Activated CD4-positive, alpha-beta memory T cell treated with anti-CD3 and anti-CD28 coated beads for 36 hours (primary cell): ENCODE measurements around the gene PARD3B. TPM values are rescaled to one million over a fixed set of nuclear protein-coding genes. Genes with fewer than 3 reads are reported as not detected.

Experiments used
- CTCF ChIA-PET: fragments of 350-600 bp; sonication (Branson Sonifier 250); formaldehyde crosslinking; loops from one replicate; lab custom pipeline; 2021; ENCODE audit warnings: antibody characterized with exemption, inconsistent platforms; lab: Charles Lee
- POLR2A ChIA-PET: fragments of 350-600 bp; sonication (Branson Sonifier 250); formaldehyde crosslinking; loops from one replicate; lab custom pipeline; 2021; ENCODE audit warnings: antibody characterized with exemption; lab: Charles Lee
- DNase-seq: peaks from one replicate; pipeline ENCODE4 v3.0.0-alpha.2; 2020
- H3K27ac Mint-ChIP-seq: one replicate; pipeline ENCODE4 v1.8.0; 2021; ENCODE audit warnings: mixed read lengths
- H3K27me3 Mint-ChIP-seq: one replicate; pipeline ENCODE4 v1.8.0; 2021; ENCODE audit warnings: mixed read lengths
- H3K36me3 Mint-ChIP-seq: one replicate; pipeline ENCODE4 v1.8.0; 2021; ENCODE audit warnings: mixed read lengths
- H3K4me1 Mint-ChIP-seq: one replicate; pipeline ENCODE4 v1.8.0; 2021; ENCODE audit warnings: low read depth, mixed read lengths
- H3K4me3 Mint-ChIP-seq: one replicate; pipeline ENCODE4 v1.8.0; 2021; ENCODE audit warnings: mild to moderate bottlenecking, mixed read lengths
- H3K9me3 Mint-ChIP-seq: one replicate; pipeline ENCODE4 v1.8.0; 2021; ENCODE audit warnings: mixed read lengths
- intact Hi-C: fragments of 100-400 bp; cut with micrococcal nuclease; formaldehyde crosslinking; loops from one replicate; pipeline ENCODE4 v1.15.1; 2023
- total RNA-seq, 2 experiments: library from RNA; stranded (reverse); gene quantifications; one replicate each; pipeline ENCODE4 v1.2.3, GENCODE V29; 2021

Gene PARD3B
- total RNA-seq, 2 experiments from 2014 or later = 0.07 to 0.70 TPM

- POLR2A ChIA-PET = no interaction called here
- no peak for DNase-seq
- Mint-ChIP-seq H3K4me3 (no peak overlapping the region), H3K4me1 (no peaks in the 10 kb centered on the region), H3K36me3 (no peaks in the 10 kb centered on the region), H3K27me3 (no peaks in the 10 kb centered on the region), H3K27ac (no peak overlapping the region), H3K9me3 (peaks cover 22% of the 10 kb centered on the region)
- intact Hi-C loops = no loop called here
- CTCF ChIA-PET = no interaction called here
Observed at GRCh38 chr2:205574001-205574400, 1028.7 kb downstream of the PARD3B start.

DNA sequence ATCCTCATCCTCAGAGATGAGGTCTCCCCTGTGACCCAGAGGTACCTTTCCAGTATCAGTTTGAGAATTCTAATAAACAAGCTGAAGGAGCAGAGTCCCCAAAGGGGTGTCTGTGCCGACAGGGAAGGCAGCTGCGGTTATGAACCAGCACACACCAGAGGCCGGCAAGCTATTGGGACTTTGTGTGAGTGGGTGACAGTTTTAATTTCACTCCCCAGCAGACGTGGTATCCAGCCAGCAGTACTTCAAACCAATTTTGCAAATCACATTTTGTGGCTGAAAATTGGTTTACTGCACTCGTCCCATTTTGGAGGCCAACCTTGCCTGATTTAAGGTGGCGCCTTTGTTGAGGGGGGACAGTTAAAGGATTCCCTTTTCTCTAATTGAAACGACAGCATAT, 1034.1 kb downstream of the PARD3B start:
- H3K27me3 Mint-ChIP-seq = no peaks in the 10 kb centered on the region
- no peaks in the 10 kb centered on the region for H3K36me3 Mint-ChIP-seq
- intact Hi-C loops = no loop called here
- ChIA-PET CTCF (interaction anchor here (1.1 kb wide), 1 partner anchor 46 kb away, joined by 3 read pairs; no protein-coding TSS in a partner anchor), POLR2A (no interaction called here)
- H3K27ac Mint-ChIP-seq = no peak overlapping the region
- peaks cover 22% of the 10 kb centered on the region for H3K9me3 Mint-ChIP-seq
- no peak for DNase-seq
- no peaks in the 10 kb centered on the region for H3K4me1 Mint-ChIP-seq
- H3K4me3 Mint-ChIP-seq = no peak overlapping the region

DNA sequence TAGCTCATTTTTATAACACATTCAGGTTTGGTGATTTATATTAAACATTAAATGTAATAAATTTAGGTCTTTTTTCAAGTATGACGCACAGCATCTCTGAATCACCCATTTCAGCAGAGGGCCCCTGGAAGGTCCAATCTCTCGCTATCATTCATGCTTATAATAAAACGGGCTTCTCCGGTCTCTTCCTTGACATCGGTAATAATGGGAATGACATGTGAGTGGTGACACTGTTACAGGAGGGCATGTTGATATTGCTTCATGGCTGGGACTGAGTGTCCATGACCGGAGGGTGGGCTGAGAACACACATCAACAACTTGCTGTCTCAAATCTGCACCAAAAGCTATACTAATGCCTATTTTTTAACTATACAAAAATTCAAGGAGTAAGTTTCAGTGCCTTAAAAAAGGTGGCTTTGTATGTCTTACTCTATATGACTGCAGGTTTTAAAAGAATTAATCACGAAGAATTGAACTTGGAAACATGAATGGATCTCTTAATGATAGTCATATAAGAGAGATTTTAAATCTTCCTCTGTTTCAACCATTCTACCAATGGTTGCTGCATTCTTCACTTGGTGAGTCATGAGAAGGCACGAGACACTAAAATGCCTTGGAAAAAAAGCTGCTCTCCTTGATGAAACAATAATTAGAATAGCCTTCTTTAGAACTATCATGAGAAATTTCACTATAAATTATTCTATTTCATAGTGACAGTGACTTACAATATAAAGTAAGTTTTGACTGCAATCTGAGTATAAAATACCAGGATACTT, 1035.1 kb downstream of the PARD3B start:
- Mint-ChIP-seq H3K9me3 (peaks cover 18% of the 10 kb centered on the region), H3K4me1 (no peaks in the 10 kb centered on the region), H3K36me3 (no peaks in the 10 kb centered on the region), H3K27me3 (no peaks in the 10 kb centered on the region), H3K4me3 (no peak overlapping the region), H3K27ac (no peak overlapping the region)
- DNase-seq = no peak
- ChIA-PET CTCF (no interaction called here), POLR2A (no interaction called here)
- intact Hi-C loops = no loop called here

GRCh38 chr2:205582366-205582765, 1037.1 kb downstream of the PARD3B start:
- H3K27ac Mint-ChIP-seq = no peak overlapping the region
- H3K36me3 Mint-ChIP-seq = no peaks in the 10 kb centered on the region
- H3K4me1 Mint-ChIP-seq = no peaks in the 10 kb centered on the region
- CTCF ChIA-PET = no interaction called here
- H3K4me3 Mint-ChIP-seq = no peak overlapping the region
- DNase-seq = no peak
- peaks cover 2% of the 10 kb centered on the region for H3K9me3 Mint-ChIP-seq
- H3K27me3 Mint-ChIP-seq = no peaks in the 10 kb centered on the region
- POLR2A ChIA-PET = no interaction called here
- intact Hi-C loops = no loop called here

DNA sequence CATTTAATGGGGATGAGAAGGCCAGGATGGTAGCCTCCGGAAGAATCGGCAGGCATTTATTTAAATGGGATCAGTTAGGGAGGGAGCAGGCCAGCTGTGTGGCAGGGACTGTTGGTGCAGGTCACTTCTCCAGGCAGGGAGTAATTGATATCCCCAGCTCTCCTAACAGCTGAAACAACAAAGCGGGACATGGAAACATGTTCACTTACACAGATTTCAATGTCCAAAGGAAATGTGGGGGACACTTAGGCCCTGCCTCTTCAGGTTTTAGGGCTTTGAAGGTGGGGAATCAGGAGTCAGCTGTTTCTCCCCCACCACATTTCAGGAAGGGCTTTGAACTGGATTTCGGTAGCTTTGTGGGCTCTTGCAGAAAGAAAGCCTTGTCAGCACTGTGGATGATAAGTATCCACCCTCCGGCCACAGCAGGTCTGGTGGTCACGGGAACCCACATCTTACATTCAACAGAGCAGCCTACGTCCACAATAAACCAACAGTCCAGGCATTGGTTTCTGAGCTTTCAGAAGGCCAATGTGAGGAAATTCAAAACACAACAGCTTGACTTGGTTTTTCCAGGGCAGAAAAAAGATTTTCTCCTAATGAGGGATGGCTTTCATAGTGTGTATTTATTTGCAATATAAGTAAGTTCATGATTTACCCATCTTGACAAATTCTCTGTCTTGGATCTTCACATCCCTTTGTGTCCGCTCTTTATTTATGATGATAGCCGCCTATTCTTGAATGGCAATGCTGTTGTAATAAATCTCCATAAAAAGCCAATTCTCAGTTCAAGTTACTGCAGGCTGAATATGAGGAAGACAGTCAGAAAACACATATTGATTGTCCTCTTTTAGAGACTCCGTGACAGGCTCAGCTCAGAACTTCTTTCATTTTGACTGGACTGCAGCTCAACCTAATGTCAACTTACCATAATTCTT, 1040.4 kb downstream of the PARD3B start:
- ChIA-PET POLR2A (no interaction called here), CTCF (no interaction called here)
- DNase-seq = no peak
- Mint-ChIP-seq H3K4me3 (no peak overlapping the region), H3K36me3 (no peaks in the 10 kb centered on the region), H3K4me1 (no peaks in the 10 kb centered on the region), H3K9me3 (no peaks in the 10 kb centered on the region), H3K27ac (no peak overlapping the region), H3K27me3 (no peaks in the 10 kb centered on the region)
- intact Hi-C loops = no loop called here

- no peaks in the 10 kb centered on the region for H3K4me1 Mint-ChIP-seq
- CTCF ChIA-PET = no interaction called here
- POLR2A ChIA-PET = no interaction called here
- no peaks in the 10 kb centered on the region for H3K36me3 Mint-ChIP-seq
- intact Hi-C loops = no loop called here
- DNase-seq = no peak
- no peak overlapping the region for H3K27ac Mint-ChIP-seq
- H3K4me3 Mint-ChIP-seq = no peak overlapping the region
- H3K9me3 Mint-ChIP-seq = no peaks in the 10 kb centered on the region
- no peaks in the 10 kb centered on the region for H3K27me3 Mint-ChIP-seq
Observed at GRCh38 chr2:205586626-205587025, 1041.4 kb downstream of the PARD3B start.

- DNase-seq = no peak
- H3K36me3 Mint-ChIP-seq = no peaks in the 10 kb centered on the region
- no peak overlapping the region for H3K4me3 Mint-ChIP-seq
- H3K27me3 Mint-ChIP-seq = no peaks in the 10 kb centered on the region
- intact Hi-C loops = no loop called here
- CTCF ChIA-PET = no interaction called here
- no peaks in the 10 kb centered on the region for H3K9me3 Mint-ChIP-seq
- POLR2A ChIA-PET = no interaction called here
- no peaks in the 10 kb centered on the region for H3K4me1 Mint-ChIP-seq
- H3K27ac Mint-ChIP-seq = no peak overlapping the region
Observed at GRCh38 chr2:205589479-205589878, 1044.2 kb downstream of the PARD3B start.

DNA sequence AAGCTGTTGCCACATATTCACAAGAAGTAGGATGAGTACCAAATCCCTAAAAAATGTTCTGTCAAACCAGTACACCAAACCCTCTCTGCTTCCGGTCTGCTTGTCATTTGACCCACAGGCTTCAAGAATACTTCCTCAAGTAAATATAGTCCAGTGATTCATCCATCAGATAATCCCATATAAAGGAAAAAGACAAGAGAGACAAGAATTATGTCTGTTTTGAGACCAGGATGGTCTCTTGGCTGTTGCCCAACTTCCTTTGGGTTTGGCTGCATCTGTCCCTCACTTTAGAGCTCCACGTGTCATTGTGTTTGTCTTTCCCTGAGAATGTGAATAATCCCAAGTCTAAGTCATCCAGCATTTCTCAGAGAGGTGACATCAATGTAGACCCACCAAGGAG, 1045.5 kb downstream of the PARD3B start:
- Mint-ChIP-seq H3K9me3 (no peaks in the 10 kb centered on the region), H3K4me3 (no peak overlapping the region), H3K36me3 (no peaks in the 10 kb centered on the region), H3K27me3 (no peaks in the 10 kb centered on the region), H3K4me1 (no peaks in the 10 kb centered on the region), H3K27ac (no peak overlapping the region)
- no peak for DNase-seq
- intact Hi-C loops = no loop called here
- ChIA-PET CTCF (no interaction called here), POLR2A (no interaction called here)

DNA sequence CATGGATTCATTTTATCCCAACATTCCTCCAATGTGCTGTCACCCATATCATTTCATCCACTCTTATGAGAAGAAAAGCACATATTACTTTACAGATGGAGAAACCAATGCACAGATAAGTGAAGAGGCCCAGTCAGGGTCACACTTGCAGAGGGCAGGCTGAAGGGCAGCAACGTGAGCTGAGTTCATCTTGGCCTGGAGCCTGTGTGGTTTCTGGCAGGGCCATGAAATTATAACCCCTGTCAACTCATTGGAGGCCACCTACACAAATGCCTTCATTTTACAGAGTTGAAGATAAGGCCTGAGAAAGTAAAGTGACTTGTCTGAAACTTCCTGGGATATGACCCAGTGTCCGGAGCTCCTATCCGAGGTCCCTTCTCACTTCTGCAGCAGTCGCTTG, 1048.6 kb downstream of the PARD3B start:
- ChIA-PET POLR2A (no interaction called here), CTCF (no interaction called here)
- no peak for DNase-seq
- H3K4me1 Mint-ChIP-seq = no peaks in the 10 kb centered on the region
- no peaks in the 10 kb centered on the region for H3K36me3 Mint-ChIP-seq
- peaks cover 4% of the 10 kb centered on the region for H3K9me3 Mint-ChIP-seq
- no peaks in the 10 kb centered on the region for H3K27me3 Mint-ChIP-seq
- H3K4me3 Mint-ChIP-seq = no peak overlapping the region
- intact Hi-C loops = no loop called here
- H3K27ac Mint-ChIP-seq = no peak overlapping the region

DNA sequence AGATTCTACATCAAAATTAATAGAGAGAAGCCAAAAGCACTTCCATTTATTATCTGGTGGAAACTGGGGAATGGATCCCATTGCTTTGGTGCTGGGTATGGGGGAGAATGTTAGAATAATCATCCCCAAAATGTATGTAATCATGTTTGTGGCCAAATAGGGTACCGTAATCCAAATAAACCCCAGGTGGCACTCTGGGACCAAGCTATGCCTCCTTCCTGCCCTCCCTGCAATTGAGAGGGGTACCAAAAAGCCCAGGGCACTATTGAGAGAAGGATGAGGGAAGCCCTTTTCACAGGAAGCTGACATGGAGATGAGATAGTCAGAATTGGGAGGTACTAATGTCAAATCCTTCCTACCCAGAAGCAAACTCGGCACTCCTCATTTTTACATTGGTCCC, 1051.3 kb downstream of the PARD3B start:
- DNase-seq = no peak
- Mint-ChIP-seq H3K27ac (no peak overlapping the region), H3K4me1 (no peaks in the 10 kb centered on the region), H3K36me3 (no peaks in the 10 kb centered on the region), H3K9me3 (peaks cover 12% of the 10 kb centered on the region), H3K4me3 (no peak overlapping the region), H3K27me3 (no peaks in the 10 kb centered on the region)
- CTCF ChIA-PET = interaction anchor here (0.9 kb wide), 1 partner anchor 78 kb away, joined by 3 read pairs; no protein-coding TSS in a partner anchor
- POLR2A ChIA-PET = no interaction called here
- intact Hi-C loops = no loop called here

- H3K4me3 Mint-ChIP-seq = no peak overlapping the region
- peaks cover 23% of the 10 kb centered on the region for H3K9me3 Mint-ChIP-seq
- intact Hi-C loops = no loop called here
- ChIA-PET POLR2A (no interaction called here), CTCF (no interaction called here)
- peaks cover 3% of the 10 kb centered on the region for H3K4me1 Mint-ChIP-seq
- no peak overlapping the region for H3K27ac Mint-ChIP-seq
- peaks cover 20% of the 10 kb centered on the region for H3K27me3 Mint-ChIP-seq
- H3K36me3 Mint-ChIP-seq = peaks cover 5% of the 10 kb centered on the region
- DNase-seq = no peak
Observed at GRCh38 chr2:205605638-205606304, 1060.5 kb downstream of the PARD3B start.

DNA sequence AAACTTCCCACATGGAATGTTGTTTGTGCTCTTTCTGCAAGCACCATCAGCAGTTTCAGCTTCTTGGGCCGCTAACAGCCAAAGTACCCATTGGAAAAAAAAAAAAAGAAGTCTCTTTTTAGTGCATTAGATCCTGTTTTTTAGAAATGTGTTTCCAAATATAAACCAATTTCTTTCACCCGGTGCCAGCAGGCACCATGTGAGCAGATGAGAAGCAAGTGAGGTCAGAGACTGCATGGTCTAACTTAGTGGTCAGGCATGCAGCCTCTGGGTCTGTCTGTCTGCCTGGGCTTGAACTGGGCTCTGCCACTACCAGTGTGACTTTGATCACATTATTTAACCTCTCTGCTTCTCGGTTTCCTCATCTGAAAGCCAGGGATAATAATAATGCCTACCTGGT, 1061.9 kb downstream of the PARD3B start:
- Mint-ChIP-seq H3K36me3 (peaks cover 5% of the 10 kb centered on the region), H3K27me3 (peaks cover 24% of the 10 kb centered on the region), H3K9me3 (peaks cover 19% of the 10 kb centered on the region), H3K4me3 (no peak overlapping the region), H3K27ac (no peak overlapping the region), H3K4me1 (peaks cover 5% of the 10 kb centered on the region)
- no peak for DNase-seq
- POLR2A ChIA-PET = no interaction called here
- CTCF ChIA-PET = no interaction called here
- intact Hi-C loops = no loop called here
